Spleen (tissue), 7 donors: ENCODE measurements around the gene SPATC1L.

Experiments
- POLR2A ChIP-seq, 3 donors: fragments of 450-650 bp; IDR thresholded peaks; one replicate each; pipeline ENCODE4 v1.5.1; 2017; ENCODE audit warnings: antibody characterized with exemption in 3 of 3, mild to moderate bottlenecking in 1 of 3
- POLR2AphosphoS5 ChIP-seq, 3 donors: sonication (generic); formaldehyde crosslinking; IDR thresholded peaks; one replicate each; pipeline ENCODE4 v1.5.1; 2017; ENCODE audit warnings: antibody characterized with exemption in 3 of 3
- TF ChIP-seq, protein P1 (sequence below), 11 experiments: fragments of 200-600 bp in 7 of 11; fragments of 450-650 bp in 4 of 11; sonication (generic) in 4 of 11; IDR thresholded peaks in 8 of 11; conservative IDR thresholded peaks in 3 of 11; 1 replicate in 7 of 11; 2 replicates in 4 of 11; pipeline versions ENCODE4 v1.4.0 to v1.8.0; 2016 to 2021; ENCODE audit warnings: antibody characterized with exemption in 11 of 11, inconsistent platforms in 4 of 11, mild to moderate bottlenecking in 1 of 11
- donor health status: DM: no; HTN: no; CAD: no; lungs with moderate emphysema.
- donor health status: DM: no; HTN: no; CAD: no.
- donor health status: DM: no; HTN: no; CAD: no.

DNA sequence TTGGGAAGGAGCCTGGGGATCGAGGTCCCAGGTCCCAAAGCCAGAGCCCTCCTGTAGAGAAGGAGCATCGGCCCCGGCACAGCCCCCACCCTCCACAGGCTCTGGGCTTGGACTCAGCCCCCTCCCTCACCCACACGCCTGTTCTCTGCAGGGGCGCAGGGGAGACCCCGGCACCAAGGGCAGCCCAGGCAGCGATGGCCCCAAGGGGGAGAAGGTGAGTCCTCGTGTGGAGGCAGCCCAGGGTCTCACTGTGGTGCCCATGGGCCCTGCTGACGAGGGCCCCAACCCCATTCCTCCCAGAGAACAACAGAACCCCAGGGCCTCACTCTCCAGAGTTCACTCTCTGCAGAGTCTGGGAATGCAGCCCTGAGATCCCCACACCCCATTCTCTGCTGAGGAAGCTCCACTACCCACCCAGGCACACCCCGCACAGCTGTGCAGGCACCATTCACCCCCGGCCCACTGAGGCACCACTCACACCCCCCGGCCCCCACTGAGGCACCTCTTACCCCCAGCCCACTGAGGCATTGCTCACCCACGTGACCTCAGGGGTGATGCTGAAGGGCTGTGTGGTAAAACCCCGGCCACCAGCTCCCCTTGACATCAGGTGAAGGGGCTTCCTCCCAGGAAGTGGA lies 64.5 kb downstream of the SPATC1L start:
- TF ChIP-seq, protein P1, sequence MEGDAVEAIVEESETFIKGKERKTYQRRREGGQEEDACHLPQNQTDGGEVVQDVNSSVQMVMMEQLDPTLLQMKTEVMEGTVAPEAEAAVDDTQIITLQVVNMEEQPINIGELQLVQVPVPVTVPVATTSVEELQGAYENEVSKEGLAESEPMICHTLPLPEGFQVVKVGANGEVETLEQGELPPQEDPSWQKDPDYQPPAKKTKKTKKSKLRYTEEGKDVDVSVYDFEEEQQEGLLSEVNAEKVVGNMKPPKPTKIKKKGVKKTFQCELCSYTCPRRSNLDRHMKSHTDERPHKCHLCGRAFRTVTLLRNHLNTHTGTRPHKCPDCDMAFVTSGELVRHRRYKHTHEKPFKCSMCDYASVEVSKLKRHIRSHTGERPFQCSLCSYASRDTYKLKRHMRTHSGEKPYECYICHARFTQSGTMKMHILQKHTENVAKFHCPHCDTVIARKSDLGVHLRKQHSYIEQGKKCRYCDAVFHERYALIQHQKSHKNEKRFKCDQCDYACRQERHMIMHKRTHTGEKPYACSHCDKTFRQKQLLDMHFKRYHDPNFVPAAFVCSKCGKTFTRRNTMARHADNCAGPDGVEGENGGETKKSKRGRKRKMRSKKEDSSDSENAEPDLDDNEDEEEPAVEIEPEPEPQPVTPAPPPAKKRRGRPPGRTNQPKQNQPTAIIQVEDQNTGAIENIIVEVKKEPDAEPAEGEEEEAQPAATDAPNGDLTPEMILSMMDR (IDR thresholded peaks at IDR 0.05 in 8 of 11, conservative IDR thresholded peaks at IDR 0.05 in 3 of 11), result no peak
- TF ChIP-seq POLR2A (IDR thresholded peaks at IDR 0.05) (no peak), POLR2AphosphoS5 (IDR thresholded peaks at IDR 0.05) (no peak)
